Frontal cortex (tissue), 4 donors: ENCODE data around the gene POU2F3. TPM values are rescaled to one million over a fixed set of nuclear protein-coding genes. Genes with fewer than 3 reads are reported as not detected.
A peak's percentile ranks its signal among the peaks of the same experiment; 100 is the strongest.

Source experiments
- DNase-seq, 2 donors: peaks; one replicate each; pipeline ENCODE4 v3.0.0; 2012; ENCODE audit warnings: low spot score in 2 of 2
- FAIRE-seq: peaks from 2 replicates; lab custom pipeline; 2012; peaks lifted over from hg19 to GRCh38; lab: Jason Lieb, UNC
- total RNA-seq: library from RNA; depleted of rRNA; stranded (reverse); fragments of >200 nt; gene quantifications from one replicate; pipeline ENCODE4 v1.2.3, GENCODE V29; 2014
- donor health status: control.
- donor health status: control.
- donor health status: control.

The POU2F3 gene
- total RNA-seq, 1 donor from 2014 or later = 0.41 TPM

DNA sequence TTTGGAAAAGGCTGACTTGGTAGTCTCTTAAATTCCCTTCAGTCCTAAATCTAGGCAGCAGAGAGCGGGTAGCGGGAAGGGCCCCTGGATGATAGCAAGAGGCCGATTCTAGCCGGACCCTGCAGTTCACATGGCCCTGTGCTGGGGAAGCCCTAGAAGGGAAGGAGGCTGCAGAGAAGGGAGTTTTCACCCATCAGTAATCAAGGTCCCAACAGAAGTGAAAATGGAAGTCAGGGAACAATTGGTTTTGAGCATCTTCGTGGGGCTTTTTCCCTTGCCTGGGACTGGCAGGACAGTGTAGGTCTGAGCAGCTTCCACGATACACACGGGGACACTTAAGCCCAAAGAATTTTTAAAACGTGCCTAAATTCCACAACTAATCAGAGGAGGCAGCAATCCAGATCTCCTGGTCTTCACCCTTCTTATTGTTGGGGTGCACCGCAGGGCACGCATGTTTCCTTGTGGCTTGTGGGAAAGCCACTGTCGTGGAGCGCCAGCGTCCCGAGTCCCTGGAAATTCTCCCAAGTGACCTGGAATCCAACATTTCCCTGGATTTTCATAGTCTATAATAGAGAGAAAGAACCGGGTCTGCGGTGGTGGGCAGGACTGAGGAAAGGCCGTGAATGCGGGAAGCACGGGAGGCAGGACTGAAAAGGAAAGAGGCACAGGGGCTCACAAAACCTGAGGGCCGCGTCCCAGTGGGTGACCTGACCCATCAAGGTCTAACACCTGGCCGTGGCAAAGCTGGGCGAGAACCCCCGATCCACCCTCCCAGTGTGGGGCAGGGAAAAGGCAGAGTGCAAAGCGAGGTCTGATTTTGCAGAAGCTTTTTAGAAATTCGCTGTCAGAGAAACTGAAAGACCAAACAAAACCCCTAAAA is 30.0 kb upstream of the POU2F3 start:
- DNase-seq (no peak), FAIRE-seq (no peak)

DNA sequence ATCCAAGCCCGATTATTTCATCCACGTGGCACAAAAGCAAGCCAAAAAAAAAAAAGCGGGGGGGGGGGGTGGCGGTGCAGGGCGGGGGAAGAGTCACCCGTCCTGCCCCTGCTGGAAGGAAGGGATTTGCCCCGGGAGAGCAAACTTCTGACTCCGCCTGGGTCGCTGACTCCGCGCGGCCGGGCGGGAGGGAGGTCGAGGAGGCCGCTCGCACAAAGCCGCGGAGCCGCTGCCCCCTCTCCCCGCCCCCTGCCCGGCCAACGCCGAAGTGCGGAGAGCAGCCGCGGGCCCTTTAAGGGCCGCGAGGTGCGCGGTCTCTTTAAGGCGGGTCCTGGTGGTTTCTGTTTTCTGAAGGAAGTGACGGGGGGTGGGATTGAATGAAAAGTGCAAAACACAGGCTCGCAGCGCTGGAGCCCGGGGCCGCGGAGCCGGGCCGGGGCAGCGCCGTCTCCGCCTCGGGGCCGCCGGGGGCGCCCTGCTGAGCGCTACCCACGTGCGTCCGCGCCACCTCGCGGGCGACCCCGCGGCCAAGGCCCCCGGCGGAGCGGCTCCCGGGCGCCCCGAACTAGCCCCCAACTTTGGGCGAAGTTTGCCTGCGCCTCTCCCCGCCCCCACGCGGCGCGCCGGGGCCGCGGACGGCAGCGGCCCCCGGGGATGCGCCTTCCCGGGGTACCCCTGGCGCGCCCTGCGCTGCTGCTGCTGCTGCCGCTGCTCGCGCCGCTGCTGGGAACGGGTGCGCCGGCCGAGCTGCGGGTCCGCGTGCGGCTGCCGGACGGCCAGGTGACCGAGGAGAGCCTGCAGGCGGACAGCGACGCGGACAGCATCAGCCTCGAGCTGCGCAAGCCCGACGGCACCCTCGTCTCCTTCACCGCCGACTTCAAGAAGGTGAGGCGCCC is 29.1 kb upstream of the POU2F3 start, which contains the start of gene OAF:
Gene OAF (plus strand): TSS at position 407 of the 896 bp plus-strand sequence. CDS start 248 bp downstream, at position 655.
- DNase-seq = peak; percentile 82 to 86
- FAIRE-seq = no peak

DNA sequence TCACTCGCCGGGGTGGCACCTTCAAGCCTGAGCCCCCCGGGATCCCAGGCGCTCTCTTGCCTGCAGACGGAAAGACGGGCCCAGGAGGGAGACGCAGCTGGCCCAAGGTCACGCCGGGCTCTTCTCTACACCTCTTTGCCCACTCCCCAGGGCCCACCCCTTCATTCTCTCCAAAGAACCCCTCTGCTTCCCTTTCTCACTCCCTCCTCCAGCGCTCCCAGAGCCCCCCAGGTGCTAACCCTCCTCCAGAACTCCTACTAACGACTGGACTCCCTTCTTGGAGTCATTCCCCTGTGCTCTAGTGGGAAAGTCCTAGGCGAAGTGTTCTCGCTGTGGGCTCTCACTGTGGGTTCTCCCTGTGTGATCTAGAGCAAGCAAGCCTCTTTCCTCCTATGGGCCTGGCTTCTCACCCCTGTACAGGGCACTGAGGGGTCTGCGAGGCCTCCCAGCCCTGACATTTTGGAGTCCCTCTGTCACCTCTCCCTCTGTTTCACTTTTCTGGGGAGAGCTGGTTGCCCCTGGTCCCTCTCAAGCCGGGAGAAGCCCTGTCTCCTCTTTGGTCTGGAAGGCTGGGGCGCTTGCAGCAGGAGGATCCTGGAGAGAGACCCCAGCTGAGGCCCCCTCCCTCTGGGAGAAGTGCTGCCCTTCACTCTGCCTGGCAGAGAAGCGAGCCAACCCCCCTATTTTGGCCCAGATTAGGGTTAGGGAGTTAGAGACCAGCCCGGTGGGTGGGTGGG is 28.2 kb upstream of the POU2F3 start:
- no peak for DNase-seq
- FAIRE-seq = no peak

DNA sequence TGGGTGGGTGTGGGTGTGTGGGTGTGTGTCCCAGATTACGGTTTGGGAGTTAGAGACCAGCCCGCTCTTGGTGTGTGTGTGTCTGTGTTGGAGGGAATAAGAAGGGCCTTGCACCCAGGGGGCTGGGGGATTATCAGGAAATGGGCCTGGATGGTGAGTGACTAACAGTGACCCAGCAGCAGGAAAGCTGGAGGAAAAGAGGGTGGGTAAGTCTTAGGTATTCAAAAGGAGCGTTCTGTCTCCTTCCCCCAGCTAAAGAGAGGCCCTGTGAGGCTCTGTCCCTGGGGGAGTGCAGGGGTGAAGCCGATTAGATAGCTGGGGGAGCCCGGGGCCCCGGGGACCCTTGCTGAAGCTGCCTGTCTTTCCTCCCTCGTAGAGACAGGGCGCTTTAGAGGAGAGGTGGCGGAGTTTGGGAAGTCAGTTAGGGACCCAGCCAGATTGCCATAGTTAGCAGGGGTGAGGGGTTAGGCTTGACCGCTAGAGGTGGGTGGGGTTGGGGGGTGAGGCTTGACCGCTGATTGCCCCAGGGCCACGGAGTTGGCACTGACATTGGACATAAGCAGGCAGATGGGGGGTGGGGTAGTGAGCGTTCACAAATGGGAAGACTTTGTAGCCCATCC is 27.6 kb upstream of the POU2F3 start:
- FAIRE-seq = no peak
- DNase-seq = no peak

DNA sequence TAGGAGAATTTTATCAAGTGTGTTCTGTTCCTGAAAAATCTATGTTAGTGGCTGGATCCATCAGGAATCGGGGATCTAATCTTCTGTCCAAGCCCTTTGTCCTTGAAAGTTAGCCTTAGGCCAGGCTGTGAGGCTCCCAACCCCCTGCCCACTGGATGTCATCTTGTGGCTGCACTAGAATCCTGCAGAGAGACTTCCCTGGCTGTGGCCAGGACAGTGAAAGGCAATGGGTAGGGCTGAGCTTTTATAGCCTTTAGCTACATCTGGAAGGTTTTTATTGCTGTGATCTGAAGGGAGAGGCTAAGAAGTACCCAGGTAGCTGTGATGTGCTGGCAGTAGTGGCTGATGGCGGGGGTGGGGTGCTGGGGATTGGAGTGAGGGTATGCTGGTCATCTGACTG is 27.0 kb upstream of the POU2F3 start:
- DNase-seq (no peak), FAIRE-seq (no peak)

DNA sequence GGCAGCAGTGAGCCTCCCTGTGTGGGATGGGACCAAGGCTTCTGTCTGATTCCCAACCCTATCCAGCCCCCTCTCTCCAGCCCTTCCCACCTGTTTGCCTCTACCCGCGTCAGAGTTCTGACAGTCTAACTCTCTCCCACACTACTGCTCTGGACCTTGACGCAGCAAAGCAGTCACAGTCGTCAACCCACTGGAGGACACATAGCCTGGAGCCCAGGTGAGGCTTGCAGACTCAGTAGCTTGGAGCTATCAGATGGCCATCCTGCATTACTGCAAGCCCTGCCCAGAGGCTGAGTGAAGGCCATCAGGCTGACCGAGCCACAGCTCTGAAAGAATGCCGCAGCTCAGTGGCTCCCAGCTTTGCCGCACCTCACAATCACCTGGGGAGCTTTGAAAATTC is 25.4 kb upstream of the POU2F3 start:
- no peak for FAIRE-seq
- DNase-seq = no peak

DNA sequence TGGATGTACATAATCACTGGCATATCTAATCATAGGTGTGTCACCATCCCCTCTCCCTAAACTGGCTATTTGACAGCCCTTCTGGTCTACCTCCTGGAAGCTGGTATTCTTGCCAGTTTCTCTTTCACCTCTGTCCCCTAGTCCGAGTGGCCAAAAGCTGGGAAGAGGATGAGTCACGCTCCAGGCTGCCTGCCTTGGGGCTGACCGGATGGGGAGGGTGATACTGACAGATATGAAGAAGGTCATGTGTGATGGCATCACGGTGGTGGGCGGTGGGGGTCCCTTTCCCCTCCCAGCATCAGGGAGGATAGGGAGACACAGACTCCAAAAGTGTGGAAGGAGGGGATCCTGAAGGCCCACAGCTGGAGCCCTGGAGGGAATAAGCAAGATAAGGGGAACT is 24.3 kb upstream of the POU2F3 start:
- FAIRE-seq (no peak), DNase-seq (no peak)

DNA sequence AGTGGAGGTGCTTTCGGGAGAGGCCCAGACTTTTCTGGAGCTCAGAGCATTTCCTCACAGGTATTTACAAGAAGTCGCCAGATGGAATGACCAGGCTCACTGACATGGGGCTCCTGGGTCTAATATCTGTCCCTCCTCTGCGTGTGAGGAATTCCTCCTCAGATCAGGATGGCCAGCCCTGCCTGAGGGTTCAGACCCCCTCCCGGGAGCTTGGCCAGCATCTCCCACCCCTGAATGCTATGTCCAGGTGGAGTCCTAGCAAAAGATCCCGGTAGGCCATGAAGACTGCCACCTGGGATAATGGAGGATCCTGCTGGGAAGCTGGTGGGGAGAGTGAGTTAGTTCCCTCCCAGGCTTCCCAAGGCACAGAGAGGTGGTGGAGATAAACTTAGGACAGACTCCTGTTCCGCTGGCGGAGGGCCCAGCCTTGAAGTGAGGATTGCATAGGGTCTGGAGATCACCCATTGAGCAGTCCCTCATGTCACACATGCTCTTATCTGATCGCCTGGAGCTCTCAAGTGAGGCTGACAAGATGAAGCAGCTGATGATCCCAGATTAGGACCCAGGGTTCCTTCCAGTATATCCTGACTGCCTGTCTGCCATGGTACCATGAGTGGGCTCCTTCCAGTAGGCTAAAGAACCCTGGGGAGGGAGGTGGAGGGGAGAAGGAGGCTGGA is 23.4 kb upstream of the POU2F3 start:
- DNase-seq = no peak

DNA sequence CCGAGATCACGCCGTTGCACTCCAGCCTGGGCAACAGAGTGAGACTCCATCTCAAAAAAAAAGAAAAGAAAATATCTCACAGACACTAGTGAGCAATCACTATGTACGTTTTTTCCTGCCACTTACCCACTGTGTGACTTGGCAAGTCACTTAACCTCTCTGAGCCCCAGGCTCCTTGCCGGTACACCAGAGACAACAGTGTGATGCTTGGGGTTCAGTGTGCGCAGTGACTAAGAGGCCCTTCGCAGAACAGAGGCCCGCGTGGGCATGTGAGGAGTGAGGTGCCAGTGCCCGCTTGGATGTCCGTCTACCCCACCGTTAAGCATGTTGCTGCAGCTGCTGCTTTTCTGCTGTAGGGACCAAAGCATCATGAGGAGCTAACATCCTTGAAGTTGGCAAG is 22.4 kb upstream of the POU2F3 start:
- FAIRE-seq = no peak

More for the DNA sequence above, 23.4 kb upstream of the POU2F3 start:
- no peak for FAIRE-seq

DNA sequence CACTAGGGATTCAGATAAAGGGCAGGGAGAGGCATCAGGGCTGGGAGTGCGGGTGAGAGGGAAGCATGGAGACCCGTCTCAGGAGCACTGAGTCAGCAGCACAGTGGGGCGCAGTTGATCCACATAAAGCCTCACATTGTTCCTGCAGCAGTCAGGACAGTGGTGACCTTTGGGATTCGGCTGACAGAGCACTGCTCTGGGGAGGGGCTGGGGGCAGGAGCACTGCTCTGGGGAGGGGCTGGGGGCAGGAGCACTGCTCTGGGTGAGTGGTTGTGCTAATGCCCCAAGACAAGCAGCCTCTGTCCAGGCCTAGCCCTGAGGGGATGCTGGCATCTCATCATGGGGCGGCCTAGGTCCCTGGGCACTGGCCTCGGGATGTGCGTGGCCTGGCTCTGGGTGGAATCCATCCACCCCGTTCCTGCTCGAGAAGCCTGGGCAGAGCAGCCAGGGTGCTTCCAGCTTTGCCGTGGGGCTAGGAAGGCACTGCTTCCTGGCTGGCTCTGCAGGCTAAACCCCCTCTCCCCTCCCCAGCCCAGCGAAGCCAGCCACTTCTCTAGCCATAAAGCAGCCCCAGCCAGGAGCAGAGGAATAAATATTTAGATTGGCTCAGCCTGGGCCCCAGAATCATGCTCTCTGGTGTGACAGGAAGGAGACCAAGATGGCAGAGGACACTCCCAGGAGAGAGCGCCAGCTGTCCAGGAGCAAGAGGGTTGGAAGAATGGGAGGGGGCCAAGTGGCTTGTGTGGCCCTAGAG is 21.8 kb upstream of the POU2F3 start:
- peak in 1 of 2 donors; percentile 65 for DNase-seq

More for the DNA sequence above, 22.4 kb upstream of the POU2F3 start:
- DNase-seq = no peak

DNA sequence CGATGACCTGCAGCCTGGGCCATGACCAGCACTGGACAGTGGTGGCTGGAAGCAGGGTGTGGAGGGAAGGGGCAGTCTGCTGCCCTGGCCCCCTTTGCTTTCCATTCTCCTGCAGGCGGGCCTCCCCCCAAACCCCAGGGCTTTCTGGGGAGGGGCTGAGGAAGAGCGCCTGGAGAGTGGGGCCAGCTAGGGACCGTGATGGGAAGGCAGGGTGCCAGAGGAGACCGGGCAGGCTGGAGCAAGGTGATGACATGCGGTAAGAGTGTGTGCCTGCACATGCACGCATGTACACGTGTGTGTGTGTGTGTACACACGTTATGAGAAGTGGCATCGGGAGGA is 21.3 kb upstream of the POU2F3 start:
- FAIRE-seq = no peak
- DNase-seq = no peak

More for the DNA sequence above, 21.8 kb upstream of the POU2F3 start:
- FAIRE-seq = no peak

DNA sequence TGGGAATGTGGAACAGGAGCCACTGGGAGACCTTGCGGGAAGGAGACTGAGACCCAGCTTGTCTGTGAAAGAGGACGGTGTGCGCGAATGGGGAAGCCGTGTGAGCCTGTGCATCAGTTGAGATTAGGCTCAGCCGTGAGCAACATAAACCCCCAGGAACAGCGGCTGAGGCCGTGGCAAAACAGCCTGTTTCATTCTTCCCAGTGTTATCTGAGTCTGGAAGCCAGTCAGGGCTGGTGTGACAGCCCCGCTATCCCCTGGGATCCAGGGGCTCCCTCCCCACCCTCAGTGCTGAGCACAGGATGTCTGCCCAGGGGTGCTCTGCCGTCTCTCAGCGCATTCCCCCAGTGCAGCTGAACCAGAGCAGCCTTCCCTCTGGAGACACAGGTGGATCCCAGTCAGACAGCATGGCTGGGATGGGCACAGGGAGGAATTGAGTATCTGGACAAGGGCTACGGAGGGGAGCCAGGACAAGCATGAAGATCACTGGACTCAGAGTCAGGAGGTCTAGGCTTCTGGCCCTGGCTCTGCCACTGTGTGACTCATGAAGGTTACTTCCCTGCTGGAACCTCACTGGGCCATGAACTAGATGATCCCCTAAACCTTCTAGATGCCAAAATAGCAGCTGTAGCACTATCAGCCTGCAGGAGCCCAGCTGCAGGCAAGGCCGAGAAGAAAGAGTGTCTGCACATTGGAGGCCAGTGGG is 20.6 kb upstream of the POU2F3 start:
- FAIRE-seq = no peak

DNA sequence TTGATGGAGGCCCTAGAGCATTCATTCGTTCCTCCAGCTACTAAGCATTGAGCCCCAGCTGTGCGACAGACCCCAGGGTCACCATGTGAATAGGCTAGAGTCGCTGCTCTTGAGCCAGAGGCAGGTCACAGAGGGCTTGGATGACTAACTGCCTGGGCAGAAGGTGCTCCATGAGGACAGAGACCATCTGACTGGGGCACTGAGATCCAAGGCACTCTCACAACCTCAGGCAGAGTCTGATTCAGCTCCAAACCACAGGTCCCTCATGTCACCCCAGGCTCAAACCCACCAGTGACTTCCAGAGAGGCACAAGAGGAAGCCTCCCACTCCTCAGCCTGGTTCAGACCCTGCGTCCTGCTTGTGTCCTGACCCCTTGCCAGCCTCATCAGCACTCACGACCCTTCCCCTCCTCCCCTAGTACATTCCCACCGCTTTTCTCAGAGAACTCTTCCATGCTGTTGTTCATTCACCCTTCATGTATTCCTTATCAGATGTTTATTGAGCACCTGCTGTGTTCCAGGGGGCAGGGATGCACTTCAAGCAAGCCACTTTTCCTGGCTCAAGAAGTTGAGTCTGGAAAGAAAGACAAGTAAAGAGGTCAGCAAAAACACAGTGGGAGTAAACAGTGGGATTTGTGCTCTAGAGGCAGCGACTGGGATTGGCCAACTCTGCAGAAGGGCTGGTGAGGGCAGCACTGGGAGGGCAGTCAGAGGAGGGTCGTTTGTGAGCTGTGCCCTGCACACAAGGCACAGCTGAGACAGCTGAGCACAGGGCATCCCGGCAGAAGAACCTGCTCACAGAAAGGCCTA is 19.8 kb upstream of the POU2F3 start:
- no peak for DNase-seq
- no peak for FAIRE-seq

More for the DNA sequence above, 20.6 kb upstream of the POU2F3 start:
- no peak for DNase-seq

DNA sequence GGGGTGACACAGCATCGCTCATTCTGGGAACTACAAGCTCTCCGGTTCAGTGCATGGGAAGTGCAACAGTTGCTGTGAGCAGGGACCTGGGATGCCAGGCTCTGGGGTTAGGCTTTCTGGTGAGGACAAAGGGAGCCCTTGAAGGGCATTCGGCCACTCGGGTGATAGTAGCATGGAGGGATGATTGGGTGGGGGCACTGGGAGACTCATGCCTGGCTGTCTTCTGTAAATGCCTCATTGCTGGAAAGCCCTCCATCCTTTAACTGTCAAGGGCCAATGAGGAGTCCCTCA is 19.2 kb upstream of the POU2F3 start:
- DNase-seq (no peak), FAIRE-seq (no peak)

DNA sequence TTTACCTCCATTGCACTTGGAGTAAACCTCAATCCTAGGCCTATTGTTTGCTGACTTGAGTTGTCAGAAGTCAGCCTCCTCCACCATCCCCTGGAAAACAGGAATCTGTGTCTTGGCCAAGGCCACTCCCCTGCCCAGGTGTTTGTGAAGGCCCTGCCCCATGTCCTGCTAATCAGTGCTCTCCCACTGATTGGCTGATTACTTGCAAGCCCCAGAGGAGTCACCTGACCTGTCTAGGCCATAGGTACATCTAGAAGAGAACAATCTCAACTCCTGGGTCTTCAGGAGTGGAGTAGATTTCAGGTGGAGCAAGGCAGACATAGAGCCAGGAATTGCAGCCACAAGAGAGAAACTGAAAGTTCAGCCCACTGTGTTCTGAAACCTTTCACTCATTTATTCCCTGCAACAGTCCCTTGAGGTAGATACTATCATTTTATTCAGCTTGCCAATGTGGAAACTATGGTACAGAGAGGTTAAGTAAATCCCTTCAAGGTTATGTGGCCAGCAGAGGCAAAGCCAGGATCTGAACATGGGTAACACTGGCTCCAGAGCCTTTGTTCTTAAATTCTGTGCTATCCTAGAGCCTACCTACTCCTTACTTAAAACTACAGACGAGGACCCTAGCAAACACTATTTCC is 18.7 kb upstream of the POU2F3 start:
- no peak for FAIRE-seq
- DNase-seq = no peak

DNA sequence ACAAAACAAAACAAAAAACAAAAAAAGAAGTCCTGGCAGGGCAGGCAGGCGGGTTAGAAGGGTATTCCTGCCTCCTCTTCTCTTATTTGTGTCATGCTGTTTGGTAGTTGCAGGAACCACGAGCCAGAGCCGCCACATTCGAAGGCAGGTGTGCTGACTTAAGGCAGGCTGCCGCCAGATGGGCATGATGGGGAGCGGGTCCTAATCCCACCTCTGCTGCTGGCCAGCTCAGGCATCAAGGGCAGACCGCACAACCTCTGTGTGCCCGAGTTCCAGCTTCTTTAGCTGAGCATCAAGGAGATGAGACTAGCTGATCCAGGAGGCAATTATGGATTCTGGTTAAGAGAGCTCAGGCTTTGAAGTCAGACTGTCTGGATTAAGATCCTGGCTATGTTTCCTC is 17.0 kb upstream of the POU2F3 start:
- DNase-seq (no peak), FAIRE-seq (no peak)

DNA sequence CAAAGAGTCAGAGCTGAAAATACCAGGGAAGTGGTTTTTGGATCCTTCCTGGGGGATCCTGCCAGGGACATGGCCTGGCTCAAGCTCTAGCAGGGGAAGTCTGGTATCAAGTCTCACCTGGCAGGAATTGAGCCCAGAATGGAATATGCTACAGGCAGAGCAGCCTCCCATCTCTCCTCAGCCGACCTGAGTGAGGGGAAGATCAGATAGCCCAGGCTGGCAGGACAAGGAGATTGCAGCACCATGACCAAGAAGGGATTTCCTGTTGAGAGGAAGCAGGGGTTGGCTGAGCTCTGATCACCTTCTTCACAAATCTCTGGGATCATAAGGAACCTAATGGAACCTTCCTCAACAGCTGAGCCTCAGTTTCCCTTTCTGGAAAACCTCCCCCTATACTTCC is 16.1 kb upstream of the POU2F3 start:
- DNase-seq = no peak
- no peak for FAIRE-seq
